Kidney epithelial cell (primary cell): ENCODE measurements around the gene CACNA2D1. TPM values are rescaled to one million over a fixed set of nuclear protein-coding genes. Genes with fewer than 3 reads are reported as not detected.

Experiments
- DNase-seq: peaks from one replicate; pipeline ENCODE4 v3.0.0-alpha.2; 2010; ENCODE audit warnings: low read depth
- H3K27me3 ChIP-seq: 2 replicates; pipeline ENCODE4 v1.6.0; 2011; ENCODE audit warnings: low read length; ENCODE audit not compliant: control insufficient read depth, insufficient read depth
- H3K36me3 ChIP-seq: 2 replicates; pipeline ENCODE4 v1.5.1; 2011; ENCODE audit warnings: low read length; ENCODE audit not compliant: control insufficient read depth, insufficient read depth
- H3K4me3 ChIP-seq: 2 replicates; pipeline ENCODE4 v1.5.1; 2011; ENCODE audit warnings: low read depth, mild to moderate bottlenecking, control low read depth, low read length
- total RNA-seq: library from RNA; depleted of rRNA; stranded (reverse); fragments of >200 nt; gene quantifications from 2 replicates; pipeline ENCODE4 v1.2.3, GENCODE V29; 2015
- TF ChIP-seq, protein P1 (sequence below): IDR thresholded peaks from 2 replicates; pipeline ENCODE4 v1.5.1; 2011; ENCODE audit warnings: mild to moderate bottlenecking, moderate library complexity, low read length, control low read depth, inconsistent platforms; ENCODE audit not compliant: insufficient read depth, poor library complexity, severe bottlenecking

The CACNA2D1 gene
- total RNA-seq, 1 donor from 2014 or later, result 5.9 TPM

GRCh38 chr7:82091126-82091684 lies 352.4 kb downstream of the CACNA2D1 start:
- no peaks in the 10 kb centered on the region for H3K36me3 ChIP-seq
- TF ChIP-seq, protein P1, sequence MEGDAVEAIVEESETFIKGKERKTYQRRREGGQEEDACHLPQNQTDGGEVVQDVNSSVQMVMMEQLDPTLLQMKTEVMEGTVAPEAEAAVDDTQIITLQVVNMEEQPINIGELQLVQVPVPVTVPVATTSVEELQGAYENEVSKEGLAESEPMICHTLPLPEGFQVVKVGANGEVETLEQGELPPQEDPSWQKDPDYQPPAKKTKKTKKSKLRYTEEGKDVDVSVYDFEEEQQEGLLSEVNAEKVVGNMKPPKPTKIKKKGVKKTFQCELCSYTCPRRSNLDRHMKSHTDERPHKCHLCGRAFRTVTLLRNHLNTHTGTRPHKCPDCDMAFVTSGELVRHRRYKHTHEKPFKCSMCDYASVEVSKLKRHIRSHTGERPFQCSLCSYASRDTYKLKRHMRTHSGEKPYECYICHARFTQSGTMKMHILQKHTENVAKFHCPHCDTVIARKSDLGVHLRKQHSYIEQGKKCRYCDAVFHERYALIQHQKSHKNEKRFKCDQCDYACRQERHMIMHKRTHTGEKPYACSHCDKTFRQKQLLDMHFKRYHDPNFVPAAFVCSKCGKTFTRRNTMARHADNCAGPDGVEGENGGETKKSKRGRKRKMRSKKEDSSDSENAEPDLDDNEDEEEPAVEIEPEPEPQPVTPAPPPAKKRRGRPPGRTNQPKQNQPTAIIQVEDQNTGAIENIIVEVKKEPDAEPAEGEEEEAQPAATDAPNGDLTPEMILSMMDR, result no peak
- no peak overlapping the region for H3K4me3 ChIP-seq
- H3K27me3 ChIP-seq, result no peaks in the 10 kb centered on the region
- DNase-seq, result no peak

- no peak overlapping the region for H3K4me3 ChIP-seq
- TF ChIP-seq, protein P1, result no peak
- H3K36me3 ChIP-seq, result no peaks in the 10 kb centered on the region
- H3K27me3 ChIP-seq, result no peaks in the 10 kb centered on the region
- no peak for DNase-seq
Measured at GRCh38 chr7:82087099-82087498, 356.5 kb downstream of the CACNA2D1 start.

GRCh38 chr7:82085116-82085515 lies 358.5 kb downstream of the CACNA2D1 start:
- H3K27me3 ChIP-seq, result no peaks in the 10 kb centered on the region
- TF ChIP-seq, protein P1, result no peak

DNA sequence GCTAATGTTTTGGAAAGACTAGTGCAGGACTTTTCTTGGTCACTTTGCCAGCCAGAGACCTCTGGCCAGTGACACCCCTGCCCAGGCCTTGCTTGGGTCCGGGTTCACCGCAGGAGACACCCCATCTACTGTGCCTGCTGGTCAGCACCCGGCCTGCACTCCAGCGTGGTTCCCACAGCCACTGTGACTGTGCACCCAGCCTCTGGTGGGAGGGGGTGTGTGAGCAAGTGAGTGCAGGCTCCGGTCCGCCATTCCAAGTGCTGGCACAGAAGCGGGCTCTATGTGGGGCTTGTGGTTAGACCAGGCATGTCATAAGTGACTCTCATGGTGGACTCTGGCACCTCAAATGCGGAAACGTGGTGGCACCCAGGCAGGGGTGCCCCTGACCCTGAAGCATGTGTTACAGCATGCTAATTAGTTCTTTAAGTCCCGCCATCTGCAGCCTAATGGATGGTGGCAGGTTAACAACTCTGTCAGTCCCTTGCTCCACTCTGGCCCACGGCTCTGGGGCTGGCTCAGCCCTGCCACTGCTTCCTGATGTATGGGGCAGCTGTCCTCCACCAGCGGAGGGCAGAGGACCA lies 361.8 kb downstream of the CACNA2D1 start:
- Histone ChIP-seq H3K27me3 (no peaks in the 10 kb centered on the region), H3K36me3 (no peaks in the 10 kb centered on the region), H3K4me3 (no peak overlapping the region)
- no peak for DNase-seq
- TF ChIP-seq, protein P1, result no peak

More at GRCh38 chr7:82085116-82085515, 358.5 kb downstream of the CACNA2D1 start:
- Histone ChIP-seq H3K4me3 (no peak overlapping the region), H3K36me3 (no peaks in the 10 kb centered on the region)
- no peak for DNase-seq

DNA sequence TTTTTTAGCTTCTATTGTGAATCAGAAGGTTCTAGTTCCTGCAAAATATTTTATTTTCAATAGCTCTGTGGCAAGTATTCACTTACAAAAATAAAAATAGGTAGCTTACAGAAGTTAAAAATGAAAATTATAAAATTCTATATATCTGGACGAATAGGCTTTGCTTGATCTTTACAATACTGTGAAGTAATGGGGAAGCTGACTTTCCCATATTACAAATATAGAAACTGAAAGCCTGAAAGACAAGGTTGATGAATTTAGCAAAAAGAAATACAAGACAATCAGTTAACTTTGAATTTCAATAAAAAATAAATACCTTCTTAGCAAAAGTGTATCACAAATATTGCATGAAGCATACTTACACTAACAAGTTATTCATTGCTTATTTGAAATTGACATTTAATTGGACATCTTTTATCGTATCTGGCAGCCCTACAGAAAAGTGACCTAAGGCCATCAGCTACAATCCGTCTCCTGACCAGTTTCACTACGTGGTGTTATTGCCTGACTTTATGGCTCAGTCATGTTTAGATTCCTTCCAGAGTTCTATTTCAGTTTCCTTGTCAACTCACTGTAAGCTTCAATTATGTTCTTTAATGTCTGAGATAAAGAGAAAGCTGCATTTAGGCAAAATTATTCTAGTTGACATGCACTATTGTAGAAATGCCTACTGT lies 363.2 kb downstream of the CACNA2D1 start:
- H3K36me3 ChIP-seq, result no peaks in the 10 kb centered on the region
- H3K4me3 ChIP-seq, result no peak overlapping the region
- TF ChIP-seq, protein P1, result no peak
- no peak for DNase-seq
- no peaks in the 10 kb centered on the region for H3K27me3 ChIP-seq
